HG03558 (cell line): ENCODE measurements around the gene CCDC182.

Experiments used
- ATAC-seq: cut with Tn5 transposase; IDR thresholded peaks from one replicate; pipeline ENCODE4 v1.9.1; 2021; ENCODE audit warnings: moderate number of reproducible peaks; ENCODE audit not compliant: unreplicated experiment; ENCODE audit errors: extremely low read depth

CCDC182 gene

GRCh38 chr17:57758654-57759053 is 13.6 kb upstream of the CCDC182 start:
- ATAC-seq = no peak

- ATAC-seq = no peak
Measured at GRCh38 chr17:57757735-57758134, 12.6 kb upstream of the CCDC182 start.

GRCh38 chr17:57756951-57757350 is 11.9 kb upstream of the CCDC182 start:
- no peak for ATAC-seq

GRCh38 chr17:57755480-57756070 is 10.5 kb upstream of the CCDC182 start:
- no peak for ATAC-seq

GRCh38 chr17:57752031-57752905 is 7.2 kb upstream of the CCDC182 start:
- no peak for ATAC-seq

- ATAC-seq = no peak
Measured at GRCh38 chr17:57751348-57751971, 6.4 kb upstream of the CCDC182 start.

- ATAC-seq = no peak
Measured at GRCh38 chr17:57750895-57751294, 5.8 kb upstream of the CCDC182 start.

GRCh38 chr17:57750109-57750871 is 5.2 kb upstream of the CCDC182 start:
- no peak for ATAC-seq

GRCh38 chr17:57749701-57750100 is 4.6 kb upstream of the CCDC182 start:
- no peak for ATAC-seq

GRCh38 chr17:57747221-57748017 is 2.3 kb upstream of the CCDC182 start:
- ATAC-seq = no peak

GRCh38 chr17:57746221-57746620 is 1.1 kb upstream of the CCDC182 start:
- ATAC-seq = no peak

- ATAC-seq = no peak
Measured at GRCh38 chr17:57744195-57745170, 616 bp downstream of the CCDC182 start.

GRCh38 chr17:57740235-57740528 is 4.9 kb downstream of the CCDC182 start:
- no peak for ATAC-seq

GRCh38 chr17:57739402-57740234 is 5.5 kb downstream of the CCDC182 start:
- no peak for ATAC-seq

- ATAC-seq = no peak
Measured at GRCh38 chr17:57737450-57737849, 7.6 kb downstream of the CCDC182 start.

GRCh38 chr17:57735707-57736106 is 9.4 kb downstream of the CCDC182 start:
- no peak for ATAC-seq

- no peak for ATAC-seq
Measured at GRCh38 chr17:57735230-57735629, 9.9 kb downstream of the CCDC182 start.

GRCh38 chr17:57733085-57733484 is 12.0 kb downstream of the CCDC182 start:
- no peak for ATAC-seq
